Nephron (organoid): Measurements from ENCODE around the gene AKR1E2.

Experiments used
- H3K27ac Mint-ChIP-seq, 3 experiments: 2 replicates each; pipeline ENCODE4 v1.8.0; 2020; ENCODE audit warnings: mixed read lengths in 3 of 3, mild to moderate bottlenecking in 2 of 3, moderate library complexity in 1 of 3
- H3K27me3 Mint-ChIP-seq: 2 replicates; pipeline ENCODE4 v1.8.0; 2021; ENCODE audit warnings: low read depth, mild to moderate bottlenecking, moderate library complexity, mixed read lengths
- H3K36me3 Mint-ChIP-seq: 2 replicates; pipeline ENCODE4 v1.8.0; 2020; ENCODE audit warnings: low read depth, mixed read lengths
- H3K4me1 Mint-ChIP-seq: 2 replicates; pipeline ENCODE4 v1.8.0; 2020; ENCODE audit warnings: mixed read lengths
- H3K4me3 Mint-ChIP-seq, 3 experiments: 2 replicates each; pipeline ENCODE4 v1.8.0; 2020; ENCODE audit warnings: mild to moderate bottlenecking in 3 of 3, mixed read lengths in 3 of 3, moderate library complexity in 2 of 3
- H3K9me3 Mint-ChIP-seq: 2 replicates; pipeline ENCODE4 v1.8.0; 2020; ENCODE audit warnings: mixed read lengths
- TF ChIP-seq, protein P1 (sequence below), 3 experiments: fragments of 200-600 bp; sonication (generic); IDR thresholded peaks; one replicate each; pipeline ENCODE4 v1.5.0; 2021; ENCODE audit warnings: antibody characterized with exemption in 3 of 3; ENCODE audit not compliant: unreplicated experiment in 3 of 3

Gene AKR1E2

DNA sequence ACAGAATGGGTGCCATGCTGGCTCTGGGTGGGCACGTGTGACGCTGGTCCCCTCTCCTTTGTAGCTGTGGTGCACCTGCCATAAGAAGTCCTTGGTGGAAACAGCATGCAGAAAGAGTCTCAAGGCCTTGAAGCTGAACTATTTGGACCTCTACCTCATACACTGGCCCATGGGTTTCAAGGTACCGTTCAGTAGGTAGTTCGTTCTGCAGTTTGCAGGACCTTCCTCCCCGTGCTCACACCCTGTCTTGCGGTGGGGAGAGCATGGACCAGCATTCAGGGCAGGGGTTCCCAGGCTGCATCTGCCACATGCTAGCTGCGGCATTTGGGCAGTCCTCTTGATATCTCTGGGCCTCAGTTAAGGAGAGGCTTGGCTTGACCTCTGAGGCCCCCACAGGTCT is 7.3 kb downstream of the AKR1E2 start:
- TF ChIP-seq, protein P1, sequence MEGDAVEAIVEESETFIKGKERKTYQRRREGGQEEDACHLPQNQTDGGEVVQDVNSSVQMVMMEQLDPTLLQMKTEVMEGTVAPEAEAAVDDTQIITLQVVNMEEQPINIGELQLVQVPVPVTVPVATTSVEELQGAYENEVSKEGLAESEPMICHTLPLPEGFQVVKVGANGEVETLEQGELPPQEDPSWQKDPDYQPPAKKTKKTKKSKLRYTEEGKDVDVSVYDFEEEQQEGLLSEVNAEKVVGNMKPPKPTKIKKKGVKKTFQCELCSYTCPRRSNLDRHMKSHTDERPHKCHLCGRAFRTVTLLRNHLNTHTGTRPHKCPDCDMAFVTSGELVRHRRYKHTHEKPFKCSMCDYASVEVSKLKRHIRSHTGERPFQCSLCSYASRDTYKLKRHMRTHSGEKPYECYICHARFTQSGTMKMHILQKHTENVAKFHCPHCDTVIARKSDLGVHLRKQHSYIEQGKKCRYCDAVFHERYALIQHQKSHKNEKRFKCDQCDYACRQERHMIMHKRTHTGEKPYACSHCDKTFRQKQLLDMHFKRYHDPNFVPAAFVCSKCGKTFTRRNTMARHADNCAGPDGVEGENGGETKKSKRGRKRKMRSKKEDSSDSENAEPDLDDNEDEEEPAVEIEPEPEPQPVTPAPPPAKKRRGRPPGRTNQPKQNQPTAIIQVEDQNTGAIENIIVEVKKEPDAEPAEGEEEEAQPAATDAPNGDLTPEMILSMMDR (IDR thresholded peaks at IDR 0.05; ENCODE audit: unreplicated experiment in 3 of 3) = no peak
- Mint-ChIP-seq H3K4me3 (no peak overlapping the region), H3K36me3 (peaks cover 4% of the 10 kb centered on the region), H3K27me3 (peaks cover 7% of the 10 kb centered on the region), H3K4me1 (no peaks in the 10 kb centered on the region), H3K27ac (no peak overlapping the region), H3K9me3 (no peaks in the 10 kb centered on the region)

DNA sequence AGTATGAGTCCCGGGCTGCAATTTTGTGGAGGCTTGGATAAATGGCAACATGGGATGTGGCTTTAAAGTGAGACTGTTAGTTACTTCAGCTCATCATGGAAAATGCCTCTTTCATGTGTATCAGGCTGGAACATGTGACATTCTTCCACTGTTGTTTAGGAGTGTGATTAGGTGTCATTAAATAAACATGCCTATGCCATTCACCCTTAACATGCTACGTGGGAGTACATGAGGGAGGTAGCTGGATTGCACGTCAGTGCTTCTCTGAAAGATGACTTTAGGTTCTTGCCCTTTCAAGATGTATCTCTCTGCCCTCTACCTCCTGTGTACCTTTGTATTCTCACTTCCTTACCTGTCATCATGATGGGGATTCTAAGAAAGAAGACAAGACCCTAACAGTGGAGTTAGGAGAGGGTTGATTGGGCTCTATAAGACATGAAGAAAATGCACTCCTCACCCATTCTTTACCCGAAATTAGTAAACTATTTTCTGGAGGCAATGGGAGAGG is 8.9 kb downstream of the AKR1E2 start:
- peaks cover 4% of the 10 kb centered on the region for H3K36me3 Mint-ChIP-seq
- no peaks in the 10 kb centered on the region for H3K9me3 Mint-ChIP-seq
- TF ChIP-seq, protein P1 (IDR thresholded peaks at IDR 0.05; ENCODE audit: unreplicated experiment in 3 of 3) = no peak
- peaks cover 3% of the 10 kb centered on the region for H3K27me3 Mint-ChIP-seq
- no peak overlapping the region for H3K27ac Mint-ChIP-seq
- H3K4me3 Mint-ChIP-seq = no peak overlapping the region
- H3K4me1 Mint-ChIP-seq = no peaks in the 10 kb centered on the region

DNA sequence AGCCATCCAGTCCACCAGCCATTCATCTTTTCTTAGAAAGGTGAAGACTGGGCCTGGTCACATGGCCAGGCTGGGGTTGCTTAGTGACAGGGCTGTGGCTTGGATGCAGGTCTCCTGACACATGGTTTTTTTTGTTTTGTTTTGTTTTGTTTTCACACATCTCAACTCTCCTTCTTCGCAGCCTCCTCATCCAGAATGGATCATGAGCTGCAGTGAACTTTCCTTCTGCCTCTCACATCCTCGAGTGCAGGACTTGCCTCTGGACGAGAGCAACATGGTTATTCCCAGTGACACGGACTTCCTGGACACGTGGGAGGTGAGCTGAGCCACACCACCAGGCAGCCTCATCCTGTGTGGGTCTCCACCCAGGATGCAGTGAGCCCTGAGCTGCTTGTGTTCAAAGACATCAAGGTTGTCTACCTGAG is 9.5 kb downstream of the AKR1E2 start:
- H3K9me3 Mint-ChIP-seq = no peaks in the 10 kb centered on the region
- peaks cover 2% of the 10 kb centered on the region for H3K27me3 Mint-ChIP-seq
- H3K27ac Mint-ChIP-seq = no peak overlapping the region
- TF ChIP-seq, protein P1 (IDR thresholded peaks at IDR 0.05; ENCODE audit: unreplicated experiment in 3 of 3) = no peak
- no peak overlapping the region for H3K4me3 Mint-ChIP-seq
- H3K4me1 Mint-ChIP-seq = no peaks in the 10 kb centered on the region
- peaks cover 4% of the 10 kb centered on the region for H3K36me3 Mint-ChIP-seq

DNA sequence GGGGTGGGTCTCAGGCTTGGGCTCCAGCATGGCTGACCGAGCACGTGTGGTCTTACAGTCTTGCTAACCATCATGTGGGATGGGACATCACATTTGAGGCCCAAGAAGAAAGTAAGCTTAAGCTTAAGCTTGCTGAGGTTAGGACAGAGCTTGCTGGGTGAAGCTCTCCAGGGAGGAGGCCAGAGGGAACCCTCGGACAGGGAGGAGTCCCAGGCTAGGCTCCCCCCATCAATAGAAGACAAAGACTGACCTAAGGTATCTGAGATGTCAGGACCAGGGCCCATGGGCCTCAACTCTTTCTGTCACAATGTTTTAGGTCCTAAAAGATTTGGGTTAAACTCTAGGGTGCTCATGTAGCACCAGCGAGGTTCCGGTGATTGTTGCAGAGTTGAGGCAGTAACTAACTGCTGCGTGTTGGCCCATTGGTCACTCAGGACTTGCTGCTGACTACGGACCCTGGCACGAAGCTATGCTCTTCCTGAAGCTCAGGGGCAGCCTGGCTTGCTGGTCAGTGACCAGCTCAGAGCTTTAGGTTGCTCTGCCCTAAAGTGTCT is 10.5 kb downstream of the AKR1E2 start:
- TF ChIP-seq, protein P1 (IDR thresholded peaks at IDR 0.05; ENCODE audit: unreplicated experiment in 3 of 3) = no peak
- no peak overlapping the region for H3K27ac Mint-ChIP-seq
- H3K36me3 Mint-ChIP-seq = peaks cover 4% of the 10 kb centered on the region
- H3K27me3 Mint-ChIP-seq = no peaks in the 10 kb centered on the region
- no peak overlapping the region for H3K4me3 Mint-ChIP-seq
- H3K9me3 Mint-ChIP-seq = no peaks in the 10 kb centered on the region
- H3K4me1 Mint-ChIP-seq = no peaks in the 10 kb centered on the region

DNA sequence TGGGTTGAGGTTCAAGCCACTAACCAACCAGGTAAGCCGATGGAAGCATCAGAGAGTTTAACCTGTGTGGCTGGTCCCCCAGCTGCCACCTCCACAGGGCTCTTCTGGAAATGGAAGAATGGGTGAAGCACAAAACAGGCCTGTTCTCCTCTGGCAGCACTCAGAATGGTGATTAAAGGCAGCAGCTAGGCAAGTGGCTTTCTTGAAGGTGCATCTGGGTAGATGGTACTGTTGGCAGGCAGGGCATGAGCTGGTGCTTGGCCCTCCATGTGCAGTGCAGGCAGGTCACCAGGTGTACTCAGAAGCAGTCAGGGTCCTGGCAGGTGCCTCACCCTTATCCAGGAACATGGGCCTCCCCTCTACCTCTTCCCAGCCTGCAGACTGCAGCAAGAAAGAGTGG is 11.5 kb downstream of the AKR1E2 start:
- TF ChIP-seq, protein P1 (IDR thresholded peaks at IDR 0.05; ENCODE audit: unreplicated experiment in 3 of 3) = no peak

DNA sequence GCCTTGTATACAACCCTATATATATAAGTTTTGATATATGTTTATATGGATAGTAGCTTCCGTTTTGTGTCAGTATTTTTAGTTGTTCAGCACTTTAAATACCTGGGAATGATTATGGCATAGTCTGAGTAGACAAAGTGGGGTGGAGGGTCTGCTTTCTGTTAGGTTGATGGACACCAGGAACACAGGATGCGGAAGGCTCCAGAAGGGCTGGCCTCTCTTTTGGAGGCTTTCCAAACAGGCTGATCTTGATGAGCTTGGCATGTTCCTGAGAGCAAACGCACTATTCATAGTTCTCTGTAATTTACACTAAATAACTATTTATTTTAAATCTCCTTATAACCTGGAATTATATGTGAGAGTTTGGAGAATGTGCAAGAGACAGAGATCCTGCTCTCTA is 12.7 kb downstream of the AKR1E2 start:
- no peaks in the 10 kb centered on the region for H3K9me3 Mint-ChIP-seq
- no peak overlapping the region for H3K27ac Mint-ChIP-seq
- H3K4me1 Mint-ChIP-seq = no peaks in the 10 kb centered on the region
- no peak overlapping the region for H3K4me3 Mint-ChIP-seq
- TF ChIP-seq, protein P1 (IDR thresholded peaks at IDR 0.05; ENCODE audit: unreplicated experiment in 3 of 3) = no peak
- peaks cover 4% of the 10 kb centered on the region for H3K36me3 Mint-ChIP-seq
- no peaks in the 10 kb centered on the region for H3K27me3 Mint-ChIP-seq

More for the DNA sequence above, 11.5 kb downstream of the AKR1E2 start:
- Mint-ChIP-seq H3K27me3 (no peaks in the 10 kb centered on the region), H3K36me3 (peaks cover 4% of the 10 kb centered on the region), H3K9me3 (no peaks in the 10 kb centered on the region), H3K4me3 (no peak overlapping the region), H3K27ac (no peak overlapping the region), H3K4me1 (no peaks in the 10 kb centered on the region)
